Memory B cell (primary cell): ENCODE measurements around the gene MIS18A.
"Not testable (repeated sequence)": the region's sequence is repeated elsewhere in the genome, so short reads cannot be mapped to it uniquely, and the experiment has no call there.

Experiments
- ATAC-seq: fragments of 150-1000 bp; cut with Tn5 transposase; 2 replicates; pipeline ENCODE4 v1.10.0; 2021; ENCODE audit warnings: low read depth, mild to moderate bottlenecking, moderate library complexity
- DNase-seq, 2 donors: peaks; one replicate each; pipeline ENCODE4 v3.0.0; 2022; ENCODE audit warnings: low spot score in 2 of 2
- H3K27ac Mint-ChIP-seq: one replicate; pipeline ENCODE4 v1.8.0; 2022; ENCODE audit warnings: mild to moderate bottlenecking, moderate library complexity, mixed read lengths
- H3K27me3 Mint-ChIP-seq: one replicate; pipeline ENCODE4 v1.8.0; 2022; ENCODE audit warnings: mixed read lengths
- H3K36me3 Mint-ChIP-seq: one replicate; pipeline ENCODE4 v1.8.0; 2022; ENCODE audit warnings: mild to moderate bottlenecking, mixed read lengths
- H3K4me1 Mint-ChIP-seq: one replicate; pipeline ENCODE4 v1.8.0; 2022; ENCODE audit warnings: mixed read lengths
- H3K4me3 Mint-ChIP-seq: one replicate; pipeline ENCODE4 v1.8.0; 2022; ENCODE audit warnings: mild to moderate bottlenecking, moderate library complexity, mixed read lengths
- H3K9me3 Mint-ChIP-seq: one replicate; pipeline ENCODE4 v1.8.0; 2022; ENCODE audit warnings: mixed read lengths

Gene MIS18A

GRCh38 chr21:32312976-32313375 is 34.1 kb upstream of the MIS18A start:
- H3K9me3 Mint-ChIP-seq, result no peaks in the 10 kb centered on the region
- no peaks in the 10 kb centered on the region for H3K27me3 Mint-ChIP-seq
- H3K4me1 Mint-ChIP-seq, result no peaks in the 10 kb centered on the region
- ATAC-seq (no peak), DNase-seq (no peak)
- no peak overlapping the region for H3K27ac Mint-ChIP-seq
- H3K4me3 Mint-ChIP-seq, result no peak overlapping the region
- H3K36me3 Mint-ChIP-seq, result peaks cover 22% of the 10 kb centered on the region

- no peaks in the 10 kb centered on the region for H3K9me3 Mint-ChIP-seq
- ATAC-seq (no peak), DNase-seq (no peak)
- H3K4me3 Mint-ChIP-seq, result no peak overlapping the region
- H3K27ac Mint-ChIP-seq, result no peak overlapping the region
- peaks cover 18% of the 10 kb centered on the region for H3K36me3 Mint-ChIP-seq
- no peaks in the 10 kb centered on the region for H3K4me1 Mint-ChIP-seq
- H3K27me3 Mint-ChIP-seq, result no peaks in the 10 kb centered on the region
These were observed 33.5 kb upstream of the MIS18A start for GRCh38 chr21:32312326-32312725.

GRCh38 chr21:32311621-32312020 is 32.8 kb upstream of the MIS18A start:
- Mint-ChIP-seq H3K27me3 (no peaks in the 10 kb centered on the region), H3K4me1 (no peaks in the 10 kb centered on the region), H3K36me3 (peaks cover 20% of the 10 kb centered on the region), H3K27ac (no peak overlapping the region), H3K4me3 (no peak overlapping the region), H3K9me3 (no peaks in the 10 kb centered on the region)
- DNase-seq (no peak), ATAC-seq (no peak)

- not testable (repeated sequence) for H3K4me1 Mint-ChIP-seq, H3K27ac Mint-ChIP-seq, H3K4me3 Mint-ChIP-seq, H3K27me3 Mint-ChIP-seq, H3K9me3 Mint-ChIP-seq, ATAC-seq, DNase-seq
- H3K36me3 Mint-ChIP-seq, result peaks cover 26% of the 10 kb centered on the region
These were observed 32.1 kb upstream of the MIS18A start for GRCh38 chr21:32310976-32311375.

GRCh38 chr21:32309906-32310460 is 31.1 kb upstream of the MIS18A start:
- no peaks in the 10 kb centered on the region for H3K4me1 Mint-ChIP-seq

GRCh38 chr21:32308696-32309095 is 29.8 kb upstream of the MIS18A start:
- no peaks in the 10 kb centered on the region for H3K9me3 Mint-ChIP-seq
- H3K27me3 Mint-ChIP-seq, result no peaks in the 10 kb centered on the region
- no peaks in the 10 kb centered on the region for H3K4me1 Mint-ChIP-seq
- ATAC-seq (no peak), DNase-seq (no peak)
- H3K4me3 Mint-ChIP-seq, result no peak overlapping the region
- no peak overlapping the region for H3K27ac Mint-ChIP-seq
- peaks cover 24% of the 10 kb centered on the region for H3K36me3 Mint-ChIP-seq

More at GRCh38 chr21:32309906-32310460, 31.1 kb upstream of the MIS18A start:
- no peak overlapping the region for H3K4me3 Mint-ChIP-seq
- DNase-seq (no peak), ATAC-seq (no peak)
- H3K36me3 Mint-ChIP-seq, result peaks cover 27% of the 10 kb centered on the region
- H3K27me3 Mint-ChIP-seq, result no peaks in the 10 kb centered on the region
- H3K27ac Mint-ChIP-seq, result no peak overlapping the region
- H3K9me3 Mint-ChIP-seq, result no peaks in the 10 kb centered on the region

- no peak for DNase-seq
- Mint-ChIP-seq H3K9me3 (no peaks in the 10 kb centered on the region), H3K27ac (no peak overlapping the region), H3K4me3 (no peak overlapping the region), H3K4me1 (no peaks in the 10 kb centered on the region), H3K36me3 (peaks cover 18% of the 10 kb centered on the region), H3K27me3 (no peaks in the 10 kb centered on the region)
- ATAC-seq, result no peak
These were observed 28.9 kb upstream of the MIS18A start for GRCh38 chr21:32307706-32308105.

GRCh38 chr21:32306021-32306780 is 27.4 kb upstream of the MIS18A start:
- DNase-seq (no peak), ATAC-seq (no peak)
- no peaks in the 10 kb centered on the region for H3K9me3 Mint-ChIP-seq
- no peak overlapping the region for H3K27ac Mint-ChIP-seq
- H3K4me3 Mint-ChIP-seq, result no peak overlapping the region
- H3K36me3 Mint-ChIP-seq, result peaks cover 20% of the 10 kb centered on the region
- H3K27me3 Mint-ChIP-seq, result no peaks in the 10 kb centered on the region
- H3K4me1 Mint-ChIP-seq, result no peaks in the 10 kb centered on the region

GRCh38 chr21:32304998-32305397 is 26.1 kb upstream of the MIS18A start:
- Mint-ChIP-seq H3K9me3 (no peaks in the 10 kb centered on the region), H3K4me1 (no peaks in the 10 kb centered on the region), H3K27ac (no peak overlapping the region), H3K4me3 (no peak overlapping the region), H3K36me3 (peaks cover 21% of the 10 kb centered on the region), H3K27me3 (no peaks in the 10 kb centered on the region)
- DNase-seq (no peak), ATAC-seq (no peak)

- H3K4me3 Mint-ChIP-seq, result no peak overlapping the region
- ATAC-seq (no peak), DNase-seq (no peak)
- H3K4me1 Mint-ChIP-seq, result no peaks in the 10 kb centered on the region
- H3K36me3 Mint-ChIP-seq, result peaks cover 18% of the 10 kb centered on the region
- no peaks in the 10 kb centered on the region for H3K27me3 Mint-ChIP-seq
- no peak overlapping the region for H3K27ac Mint-ChIP-seq
- no peaks in the 10 kb centered on the region for H3K9me3 Mint-ChIP-seq
These were observed 24.5 kb upstream of the MIS18A start for GRCh38 chr21:32303385-32303784.

- ATAC-seq (no peak), DNase-seq (no peak)
- Mint-ChIP-seq H3K9me3 (no peaks in the 10 kb centered on the region), H3K4me1 (no peaks in the 10 kb centered on the region), H3K27ac (no peak overlapping the region), H3K27me3 (no peaks in the 10 kb centered on the region), H3K4me3 (no peak overlapping the region), H3K36me3 (peaks cover 17% of the 10 kb centered on the region)
These were observed 23.7 kb upstream of the MIS18A start for GRCh38 chr21:32302560-32302959.

GRCh38 chr21:32301596-32301995 is 22.7 kb upstream of the MIS18A start:
- H3K27ac Mint-ChIP-seq, result no peak overlapping the region
- H3K9me3 Mint-ChIP-seq, result no peaks in the 10 kb centered on the region
- ATAC-seq (no peak), DNase-seq (no peak)
- peaks cover 11% of the 10 kb centered on the region for H3K36me3 Mint-ChIP-seq
- H3K4me3 Mint-ChIP-seq, result no peak overlapping the region
- no peaks in the 10 kb centered on the region for H3K4me1 Mint-ChIP-seq
- no peaks in the 10 kb centered on the region for H3K27me3 Mint-ChIP-seq

GRCh38 chr21:32300117-32300681 is 21.4 kb upstream of the MIS18A start:
- Mint-ChIP-seq H3K27me3 (no peaks in the 10 kb centered on the region), H3K36me3 (peaks cover 3% of the 10 kb centered on the region), H3K27ac (no peak overlapping the region), H3K4me3 (no peak overlapping the region), H3K4me1 (no peaks in the 10 kb centered on the region), H3K9me3 (no peaks in the 10 kb centered on the region)
- no peak for DNase-seq
- ATAC-seq, result no peak

GRCh38 chr21:32299695-32300094 is 20.8 kb upstream of the MIS18A start:
- Mint-ChIP-seq H3K36me3 (peaks cover 3% of the 10 kb centered on the region), H3K27me3 (no peaks in the 10 kb centered on the region), H3K4me1 (no peaks in the 10 kb centered on the region), H3K9me3 (no peaks in the 10 kb centered on the region), H3K4me3 (no peak overlapping the region), H3K27ac (no peak overlapping the region)
- no peak for ATAC-seq
- DNase-seq, result no peak

GRCh38 chr21:32298658-32299081 is 19.8 kb upstream of the MIS18A start, which contains the start of gene MRAP:
Gene MRAP (plus strand): TSS chr21:32298855. CDS start chr21:32298972, 117 bp downstream.
- ATAC-seq (no peak), DNase-seq (no peak)
- H3K27ac Mint-ChIP-seq, result no peak within 1 kb of the TSS
- peaks cover 3% of the 10 kb centered on the region for H3K36me3 Mint-ChIP-seq
- H3K9me3 Mint-ChIP-seq, result no peaks in the 10 kb centered on the region
- H3K4me3 Mint-ChIP-seq, result no peak within 1 kb of the TSS
- H3K27me3 Mint-ChIP-seq, result no peaks in the 10 kb centered on the region
- no peaks in the 10 kb centered on the region for H3K4me1 Mint-ChIP-seq
